A673 (cell line): Measurements from ENCODE around the gene NRBP1.

Experiments used
- EZH2 ChIP-seq: fragments of 200-600 bp; sonication (generic); IDR thresholded peaks from 2 replicates; pipeline ENCODE4 v1.6.1; 2017; ENCODE audit warnings: borderline replicate concordance, low read depth, mild to moderate bottlenecking, mixed read lengths, antibody characterized with exemption, low read length; ENCODE audit not compliant: poor library complexity, severe bottlenecking
- TF ChIP-seq, protein P1 (sequence below): fragments of 300-800, 200-600 bp; sonication (generic); conservative IDR thresholded peaks from 2 replicates; pipeline ENCODE4 v1.5.1; 2017; ENCODE audit warnings: low read depth, mild to moderate bottlenecking, antibody characterized with exemption, low read length, moderate library complexity, mixed read lengths

DNA sequence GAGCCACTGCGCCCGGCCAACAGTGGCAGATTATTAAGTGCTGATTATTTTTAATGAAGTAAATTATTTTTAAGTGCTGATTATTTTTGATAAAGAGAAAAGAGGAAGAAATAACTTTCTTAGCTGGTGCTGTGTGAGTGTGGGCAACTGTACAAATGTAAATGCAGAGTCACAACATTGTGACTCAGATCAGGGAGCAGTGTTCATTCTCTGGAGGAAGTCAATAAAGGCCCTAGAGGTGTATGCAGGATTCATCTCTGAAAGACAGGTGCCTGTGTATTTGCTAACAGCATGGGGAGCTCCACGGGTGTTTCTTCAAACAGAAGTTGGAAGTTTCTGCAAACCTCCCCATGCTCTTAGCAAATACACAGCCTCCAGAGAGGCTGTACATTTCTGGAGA is 19.9 kb downstream of the NRBP1 start:
- TF ChIP-seq, protein P1, sequence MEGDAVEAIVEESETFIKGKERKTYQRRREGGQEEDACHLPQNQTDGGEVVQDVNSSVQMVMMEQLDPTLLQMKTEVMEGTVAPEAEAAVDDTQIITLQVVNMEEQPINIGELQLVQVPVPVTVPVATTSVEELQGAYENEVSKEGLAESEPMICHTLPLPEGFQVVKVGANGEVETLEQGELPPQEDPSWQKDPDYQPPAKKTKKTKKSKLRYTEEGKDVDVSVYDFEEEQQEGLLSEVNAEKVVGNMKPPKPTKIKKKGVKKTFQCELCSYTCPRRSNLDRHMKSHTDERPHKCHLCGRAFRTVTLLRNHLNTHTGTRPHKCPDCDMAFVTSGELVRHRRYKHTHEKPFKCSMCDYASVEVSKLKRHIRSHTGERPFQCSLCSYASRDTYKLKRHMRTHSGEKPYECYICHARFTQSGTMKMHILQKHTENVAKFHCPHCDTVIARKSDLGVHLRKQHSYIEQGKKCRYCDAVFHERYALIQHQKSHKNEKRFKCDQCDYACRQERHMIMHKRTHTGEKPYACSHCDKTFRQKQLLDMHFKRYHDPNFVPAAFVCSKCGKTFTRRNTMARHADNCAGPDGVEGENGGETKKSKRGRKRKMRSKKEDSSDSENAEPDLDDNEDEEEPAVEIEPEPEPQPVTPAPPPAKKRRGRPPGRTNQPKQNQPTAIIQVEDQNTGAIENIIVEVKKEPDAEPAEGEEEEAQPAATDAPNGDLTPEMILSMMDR, result no peak
- no peak for TF ChIP-seq EZH2
